Stimulated activated memory B cell treated with anti-CD40 and anti-IgM and Interleukin-4, amounts not matched to agents 10 μg/mL and 1 μg/mL and 100 μg/mL, for 72 hours (primary cell): ENCODE data around the gene PAFAH2.

Experiments used
- ATAC-seq: fragments of 150-1000 bp; cut with Tn5 transposase; 2 replicates; pipeline ENCODE4 v1.10.0; 2021
- H3K27ac Mint-ChIP-seq: one replicate; pipeline ENCODE4 v1.8.0; 2022; ENCODE audit warnings: mild to moderate bottlenecking, mixed read lengths
- H3K27me3 Mint-ChIP-seq: one replicate; pipeline ENCODE4 v1.8.0; 2022; ENCODE audit warnings: mixed read lengths
- H3K36me3 Mint-ChIP-seq: one replicate; pipeline ENCODE4 v1.8.0; 2022; ENCODE audit warnings: mixed read lengths
- H3K4me1 Mint-ChIP-seq: one replicate; pipeline ENCODE4 v1.8.0; 2022; ENCODE audit warnings: mixed read lengths
- H3K4me3 Mint-ChIP-seq: one replicate; pipeline ENCODE4 v1.8.0; 2022; ENCODE audit warnings: mild to moderate bottlenecking, moderate library complexity, mixed read lengths
- H3K9me3 Mint-ChIP-seq: one replicate; pipeline ENCODE4 v1.8.0; 2022; ENCODE audit warnings: mixed read lengths

PAFAH2 gene

DNA sequence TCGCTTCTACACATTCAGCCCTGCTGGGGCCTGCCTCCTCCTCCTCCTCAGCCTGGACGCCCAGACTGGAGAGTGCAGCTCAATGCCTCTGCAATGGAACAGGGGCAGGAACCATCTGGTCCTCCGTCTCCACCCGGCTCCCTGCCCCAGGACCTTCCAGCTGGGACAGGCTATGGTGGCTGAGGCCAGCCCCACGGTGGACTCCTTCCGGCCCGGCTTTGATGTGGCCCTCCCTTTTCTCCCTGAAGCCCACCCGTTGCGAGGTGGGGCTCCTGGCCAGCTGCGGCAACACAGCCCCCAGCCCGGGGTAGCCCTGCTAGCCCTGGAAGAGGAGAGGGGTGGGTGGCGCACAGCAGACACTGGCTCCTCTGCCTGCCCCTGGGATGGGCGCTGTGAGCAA lies 25.1 kb upstream of the PAFAH2 start:
- Mint-ChIP-seq H3K27me3 (peaks cover 17% of the 10 kb centered on the region), H3K27ac (no peak overlapping the region), H3K4me3 (no peak overlapping the region), H3K9me3 (no peaks in the 10 kb centered on the region), H3K36me3 (no peaks in the 10 kb centered on the region), H3K4me1 (no peaks in the 10 kb centered on the region)
- no peak for ATAC-seq

DNA sequence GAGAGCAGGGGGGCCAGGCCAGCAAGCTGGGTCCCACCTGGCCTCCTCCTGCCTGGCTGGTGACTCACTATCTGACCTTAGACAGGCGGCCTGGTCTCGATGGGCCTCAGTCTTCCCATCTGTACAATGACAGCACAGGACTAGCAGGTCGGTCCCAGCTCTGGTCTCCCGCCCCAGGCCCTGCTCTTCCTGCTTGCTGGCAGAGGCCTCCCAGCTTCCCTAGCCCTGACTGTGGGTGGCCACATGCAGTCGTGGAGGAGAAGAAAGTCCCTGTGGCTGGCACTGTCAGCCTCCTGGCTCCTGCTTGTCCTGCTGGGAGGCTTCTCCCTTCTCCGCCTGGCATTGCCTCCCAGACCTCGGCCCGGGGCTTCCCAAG lies 24.5 kb upstream of the PAFAH2 start:
- no peaks in the 10 kb centered on the region for H3K36me3 Mint-ChIP-seq
- no peaks in the 10 kb centered on the region for H3K9me3 Mint-ChIP-seq
- peaks cover 17% of the 10 kb centered on the region for H3K27me3 Mint-ChIP-seq
- ATAC-seq = no peak
- no peak overlapping the region for H3K4me3 Mint-ChIP-seq
- no peaks in the 10 kb centered on the region for H3K4me1 Mint-ChIP-seq
- H3K27ac Mint-ChIP-seq = no peak overlapping the region

GRCh38 chr1:26021647-26022403 lies 24.0 kb upstream of the PAFAH2 start, which contains the start of gene EXTL1:
Gene EXTL1 (plus strand): TSS chr1:26021775. CDS start chr1:26022647, 872 bp downstream.
- Mint-ChIP-seq H3K27me3 (peaks cover 17% of the 10 kb centered on the region), H3K27ac (no peak within 1 kb of the TSS), H3K36me3 (no peaks in the 10 kb centered on the region), H3K4me1 (peaks cover under 1% of the 10 kb centered on the region), H3K9me3 (no peaks in the 10 kb centered on the region), H3K4me3 (no peak within 1 kb of the TSS)
- no peak for ATAC-seq

GRCh38 chr1:26020941-26021646 lies 23.2 kb upstream of the PAFAH2 start:
- H3K36me3 Mint-ChIP-seq = no peaks in the 10 kb centered on the region

DNA sequence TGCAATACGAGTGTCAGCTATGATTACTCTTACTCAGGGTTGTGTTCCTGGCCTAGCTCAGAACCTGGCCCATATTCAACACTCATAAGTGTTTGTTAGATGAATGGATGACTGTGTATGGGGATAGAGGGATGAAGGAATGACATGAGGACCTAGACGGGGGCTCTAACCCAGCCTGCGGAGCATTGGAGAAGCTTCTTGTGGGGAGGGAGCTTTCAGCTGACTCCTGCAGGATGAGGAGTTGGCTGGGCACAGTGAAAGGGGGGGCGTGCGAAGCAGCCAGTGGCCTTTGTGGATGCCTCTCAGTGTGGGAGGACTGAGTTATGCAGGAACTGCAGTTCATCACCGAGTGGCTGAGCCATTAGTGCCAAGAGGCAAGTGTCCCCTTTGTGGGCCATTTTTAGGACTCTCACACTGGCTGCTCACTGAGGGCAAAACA lies 22.5 kb upstream of the PAFAH2 start:
- no peak overlapping the region for H3K27ac Mint-ChIP-seq

More at GRCh38 chr1:26020941-26021646, 23.2 kb upstream of the PAFAH2 start:
- Mint-ChIP-seq H3K4me1 (peaks cover 5% of the 10 kb centered on the region), H3K27ac (no peak overlapping the region), H3K9me3 (no peaks in the 10 kb centered on the region), H3K27me3 (peaks cover 17% of the 10 kb centered on the region), H3K4me3 (no peak overlapping the region)
- no peak for ATAC-seq

GRCh38 chr1:26019641-26020315 lies 21.9 kb upstream of the PAFAH2 start:
- Mint-ChIP-seq H3K27ac (no peak overlapping the region), H3K36me3 (no peaks in the 10 kb centered on the region), H3K27me3 (peaks cover 17% of the 10 kb centered on the region), H3K9me3 (no peaks in the 10 kb centered on the region), H3K4me3 (no peak overlapping the region), H3K4me1 (peaks cover 5% of the 10 kb centered on the region)
- no peak for ATAC-seq

More for the DNA sequence above, 22.5 kb upstream of the PAFAH2 start:
- H3K27me3 Mint-ChIP-seq = peaks cover 17% of the 10 kb centered on the region
- H3K4me1 Mint-ChIP-seq = peaks cover 5% of the 10 kb centered on the region
- no peak overlapping the region for H3K4me3 Mint-ChIP-seq
- H3K9me3 Mint-ChIP-seq = no peaks in the 10 kb centered on the region
- no peak for ATAC-seq
- H3K36me3 Mint-ChIP-seq = no peaks in the 10 kb centered on the region

- H3K27ac Mint-ChIP-seq = no peak overlapping the region
- ATAC-seq = no peak
- no peaks in the 10 kb centered on the region for H3K9me3 Mint-ChIP-seq
- H3K4me3 Mint-ChIP-seq = no peak overlapping the region
- peaks cover 5% of the 10 kb centered on the region for H3K4me1 Mint-ChIP-seq
- no peaks in the 10 kb centered on the region for H3K36me3 Mint-ChIP-seq
- peaks cover 17% of the 10 kb centered on the region for H3K27me3 Mint-ChIP-seq
These were observed 19.7 kb upstream of the PAFAH2 start for GRCh38 chr1:26017606-26018005.

DNA sequence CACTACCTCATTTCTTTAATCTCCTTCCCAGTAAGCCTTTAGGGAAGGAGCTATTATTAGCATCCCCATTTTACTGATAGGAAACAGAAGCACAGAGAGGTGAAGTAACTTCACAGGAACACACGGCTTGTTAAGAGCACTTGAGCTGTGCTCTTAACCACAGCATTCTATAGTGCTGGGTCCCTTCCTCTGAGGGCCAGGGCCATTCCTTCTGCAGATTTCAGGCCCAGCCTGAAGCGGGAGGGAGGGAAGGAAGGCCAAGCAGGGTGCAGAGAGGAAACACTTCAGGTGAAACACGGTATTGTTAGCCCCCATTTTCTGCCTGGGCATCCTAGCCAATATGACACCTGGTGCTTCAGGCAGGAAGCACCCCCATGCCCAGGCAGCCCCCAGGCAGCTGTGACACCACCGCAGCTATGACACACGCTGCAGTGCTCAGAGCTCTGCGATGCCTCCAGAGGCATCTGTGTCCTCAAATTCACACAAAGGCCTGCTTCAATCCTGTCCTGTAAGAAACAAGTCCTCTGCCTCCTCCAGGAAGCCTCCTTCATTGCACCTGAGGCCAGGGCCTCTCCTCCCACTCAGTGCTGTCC lies 19.2 kb upstream of the PAFAH2 start:
- Mint-ChIP-seq H3K9me3 (no peaks in the 10 kb centered on the region), H3K36me3 (no peaks in the 10 kb centered on the region), H3K27me3 (peaks cover 17% of the 10 kb centered on the region), H3K4me1 (peaks cover 5% of the 10 kb centered on the region), H3K4me3 (no peak overlapping the region), H3K27ac (no peak overlapping the region)
- ATAC-seq = no peak

- H3K4me3 Mint-ChIP-seq = no peak overlapping the region
- peaks cover 12% of the 10 kb centered on the region for H3K27me3 Mint-ChIP-seq
- peak; percentile 67 for ATAC-seq
- no peaks in the 10 kb centered on the region for H3K36me3 Mint-ChIP-seq
- peaks cover 5% of the 10 kb centered on the region for H3K4me1 Mint-ChIP-seq
- H3K27ac Mint-ChIP-seq = no peak overlapping the region
- H3K9me3 Mint-ChIP-seq = no peaks in the 10 kb centered on the region
These were observed 18.5 kb upstream of the PAFAH2 start for GRCh38 chr1:26016258-26016952.

DNA sequence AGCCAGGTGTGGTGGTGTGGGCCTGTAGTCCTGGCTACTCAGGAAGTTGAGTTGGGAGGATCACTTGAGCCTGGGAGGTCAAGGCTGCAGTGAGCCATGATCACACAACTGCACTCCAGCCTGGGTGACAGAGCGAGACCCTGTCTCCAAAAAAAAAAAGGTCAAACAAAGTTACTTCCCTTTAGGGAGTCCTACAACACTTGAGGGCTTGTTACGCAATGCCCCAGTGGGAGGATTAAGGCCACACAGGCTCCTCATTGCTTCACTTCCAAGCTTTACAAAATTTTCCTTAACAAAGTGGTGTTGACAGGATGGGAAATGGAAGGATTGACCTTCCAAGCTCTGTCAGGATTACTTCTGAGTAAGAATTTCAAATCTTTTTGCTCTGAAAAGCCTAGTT lies 17.5 kb upstream of the PAFAH2 start:
- Mint-ChIP-seq H3K27me3 (peaks cover 9% of the 10 kb centered on the region), H3K36me3 (no peaks in the 10 kb centered on the region), H3K9me3 (no peaks in the 10 kb centered on the region), H3K27ac (no peak overlapping the region), H3K4me3 (no peak overlapping the region), H3K4me1 (peaks cover 5% of the 10 kb centered on the region)
- ATAC-seq = no peak

DNA sequence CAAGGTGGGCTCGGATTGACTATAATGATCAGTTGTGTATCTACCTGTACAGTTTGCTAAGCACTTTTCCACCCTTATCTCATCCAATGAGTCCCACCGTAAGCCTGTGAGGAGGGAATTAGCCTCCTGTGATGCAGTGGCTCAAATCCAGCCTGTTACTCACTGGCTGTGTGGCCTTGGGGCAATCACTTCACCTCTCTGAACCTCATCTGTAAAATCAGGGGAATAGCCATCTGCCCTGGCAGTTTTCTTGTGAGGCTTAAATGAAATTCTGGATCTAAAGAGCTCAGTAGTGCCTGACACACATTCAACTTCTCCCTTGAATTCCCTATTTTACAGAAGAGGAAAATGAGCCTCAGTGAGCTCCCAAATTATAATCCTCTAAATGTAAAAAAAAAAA lies 16.3 kb upstream of the PAFAH2 start:
- no peak overlapping the region for H3K4me3 Mint-ChIP-seq
- H3K36me3 Mint-ChIP-seq = no peaks in the 10 kb centered on the region
- ATAC-seq = no peak
- peaks cover 10% of the 10 kb centered on the region for H3K4me1 Mint-ChIP-seq
- no peak overlapping the region for H3K27ac Mint-ChIP-seq
- H3K9me3 Mint-ChIP-seq = no peaks in the 10 kb centered on the region
- H3K27me3 Mint-ChIP-seq = peaks cover 8% of the 10 kb centered on the region

DNA sequence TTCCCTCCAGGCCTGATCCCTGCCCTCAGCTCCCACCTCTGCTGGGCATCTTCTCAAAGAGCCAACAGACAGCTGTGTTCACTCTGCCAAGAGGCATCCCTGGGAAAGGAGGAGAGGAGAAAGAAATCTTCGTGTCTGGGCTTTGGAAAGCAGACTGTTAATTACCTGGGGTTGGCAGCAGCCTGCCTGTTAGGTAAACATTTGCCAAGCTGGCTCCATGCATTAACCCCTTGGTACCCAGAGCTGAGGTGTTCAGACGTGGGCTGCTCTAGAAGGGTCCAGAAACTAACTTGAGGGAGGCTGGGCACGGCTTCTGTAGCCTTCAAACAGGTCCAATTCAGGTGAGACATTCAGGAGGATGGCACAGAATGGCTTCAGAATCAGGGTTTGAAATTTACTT lies 15.0 kb upstream of the PAFAH2 start:
- Mint-ChIP-seq H3K36me3 (no peaks in the 10 kb centered on the region), H3K27ac (no peak overlapping the region), H3K4me3 (no peak overlapping the region), H3K4me1 (peaks cover 10% of the 10 kb centered on the region), H3K9me3 (no peaks in the 10 kb centered on the region), H3K27me3 (peaks cover 1% of the 10 kb centered on the region)
- ATAC-seq = no peak

GRCh38 chr1:26010825-26011224 lies 13.0 kb upstream of the PAFAH2 start:
- Mint-ChIP-seq H3K9me3 (no peaks in the 10 kb centered on the region), H3K36me3 (no peaks in the 10 kb centered on the region), H3K27ac (no peak overlapping the region), H3K27me3 (peaks cover 22% of the 10 kb centered on the region), H3K4me3 (no peak overlapping the region), H3K4me1 (peaks cover 5% of the 10 kb centered on the region)
- no peak for ATAC-seq

DNA sequence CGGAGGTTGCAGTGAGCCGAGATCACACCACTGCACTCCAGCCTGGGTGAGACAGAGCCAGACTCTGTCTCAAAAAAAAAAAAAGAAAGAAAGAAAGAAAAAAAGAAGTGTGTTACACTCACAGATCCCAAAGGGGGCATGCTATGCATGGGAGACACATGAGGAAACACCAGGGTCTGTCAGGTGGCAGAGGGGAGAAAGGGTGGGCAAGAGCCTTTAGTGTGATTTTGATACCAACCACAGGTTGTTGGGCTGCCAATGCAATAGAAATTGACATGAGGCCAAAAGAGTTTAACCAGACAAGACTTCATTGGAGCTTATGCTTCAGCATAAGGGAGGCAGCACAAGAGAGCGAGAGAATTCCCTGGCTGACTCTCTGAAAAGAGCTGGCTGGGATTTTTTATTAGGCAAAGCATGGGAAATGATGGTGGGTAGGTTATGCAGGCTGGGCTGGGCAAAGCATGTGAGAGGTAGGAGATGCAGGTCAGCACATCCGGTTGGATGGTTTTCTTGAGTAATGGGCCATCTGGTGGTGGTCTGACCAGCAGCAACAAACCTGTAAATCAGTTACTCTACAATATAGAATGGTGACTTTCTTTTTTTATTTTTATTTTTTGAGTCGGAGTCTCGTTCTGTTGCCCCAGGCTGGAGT lies 12.1 kb upstream of the PAFAH2 start:
- Mint-ChIP-seq H3K36me3 (no peaks in the 10 kb centered on the region), H3K4me1 (peaks cover 5% of the 10 kb centered on the region), H3K4me3 (no peak overlapping the region), H3K9me3 (no peaks in the 10 kb centered on the region), H3K27me3 (peaks cover 28% of the 10 kb centered on the region), H3K27ac (no peak overlapping the region)
- no peak for ATAC-seq
